ENCODE measurements around the gene SORCS2. TPM values are rescaled to one million over a fixed set of nuclear protein-coding genes. Genes with fewer than 3 reads are reported as not detected.

SORCS2 gene
- total RNA-seq, 1 experiment from 2014 or later, result 0.06 TPM

GRCh38 chr4:7687006-7687405 lies 494.7 kb downstream of the SORCS2 start:
- intact Hi-C loops (cut with micrococcal nuclease; ENCODE audit: unreplicated experiment), result no loop called here
- ChIA-PET POLR2A (ENCODE audit: low non-redundant PET) (no interaction called here), CTCF (no interaction called here)
- no peak for DNase-seq (ENCODE audit: low spot score)
- no peaks in the 10 kb centered on the region for H3K27me3 ChIP-seq (replicated peaks; ENCODE audit: insufficient read depth, low read depth, low read length, poor library complexity)
- H3K4me3 ChIP-seq (ENCODE audit: low read depth, low read length, poor library complexity, severe bottlenecking), result no peak overlapping the region
- H3K36me3 ChIP-seq (ENCODE audit: insufficient read depth, low read length, poor library complexity, severe bottlenecking), result no peaks in the 10 kb centered on the region
- no TSS peak for BruUV-seq (replicated peaks)
- H3K9me3 ChIP-seq (ENCODE audit: low read depth, low read length, poor library complexity, severe bottlenecking), result no peaks in the 10 kb centered on the region
- H3K4me1 ChIP-seq (ENCODE audit: insufficient read depth, low read length, poor library complexity, severe bottlenecking), result no peaks in the 10 kb centered on the region
- TF ChIP-seq CTCF (conservative IDR thresholded peaks at IDR 0.05; ENCODE audit: low read depth, low read length) (no peak), EZH2 (IDR thresholded peaks at IDR 0.05; ENCODE audit: borderline replicate concordance, low read depth, low read length, poor library complexity, severe bottlenecking) (no peak)
- no peak overlapping the region for H3K27ac ChIP-seq (ENCODE audit: low read depth, low read length, poor library complexity, severe bottlenecking)

DNA sequence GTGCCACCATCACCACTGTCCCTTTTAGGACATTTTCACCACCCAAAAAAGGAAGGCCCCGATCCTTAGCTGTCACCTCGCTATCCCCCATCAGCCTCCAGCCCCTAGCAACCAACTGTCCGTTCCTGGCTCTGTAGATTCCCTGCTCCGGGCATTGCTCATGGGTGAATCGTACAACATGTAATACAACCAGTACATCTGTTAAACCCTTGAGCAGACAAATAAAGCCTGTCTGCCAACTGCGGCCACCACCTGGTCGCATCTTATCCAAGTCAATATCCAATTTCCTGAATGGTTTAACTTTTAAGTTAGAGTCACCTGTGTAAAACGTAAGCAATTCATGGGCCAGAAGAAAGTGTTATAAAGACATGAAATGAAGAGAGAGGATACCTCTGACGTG lies 495.5 kb downstream of the SORCS2 start:
- CTCF ChIA-PET, result no interaction called here
- Histone ChIP-seq H3K9me3 (ENCODE audit: low read depth, low read length, poor library complexity, severe bottlenecking) (no peaks in the 10 kb centered on the region), H3K36me3 (ENCODE audit: insufficient read depth, low read length, poor library complexity, severe bottlenecking) (no peaks in the 10 kb centered on the region), H3K4me1 (ENCODE audit: insufficient read depth, low read length, poor library complexity, severe bottlenecking) (no peaks in the 10 kb centered on the region), H3K4me3 (ENCODE audit: low read depth, low read length, poor library complexity, severe bottlenecking) (no peak overlapping the region), H3K27ac (ENCODE audit: low read depth, low read length, poor library complexity, severe bottlenecking) (no peak overlapping the region), H3K27me3 (replicated peaks; ENCODE audit: insufficient read depth, low read depth, low read length, poor library complexity) (no peaks in the 10 kb centered on the region)
- TF ChIP-seq CTCF (conservative IDR thresholded peaks at IDR 0.05; ENCODE audit: low read depth, low read length), result no peak
- TF ChIP-seq EZH2 (IDR thresholded peaks at IDR 0.05; ENCODE audit: borderline replicate concordance, low read depth, low read length, poor library complexity, severe bottlenecking), result no peak
- intact Hi-C loops (cut with micrococcal nuclease; ENCODE audit: unreplicated experiment), result no loop called here
- no peak for DNase-seq (ENCODE audit: low spot score)
- no TSS peak for BruUV-seq (replicated peaks)
- POLR2A ChIA-PET (ENCODE audit: low non-redundant PET), result no interaction called here

DNA sequence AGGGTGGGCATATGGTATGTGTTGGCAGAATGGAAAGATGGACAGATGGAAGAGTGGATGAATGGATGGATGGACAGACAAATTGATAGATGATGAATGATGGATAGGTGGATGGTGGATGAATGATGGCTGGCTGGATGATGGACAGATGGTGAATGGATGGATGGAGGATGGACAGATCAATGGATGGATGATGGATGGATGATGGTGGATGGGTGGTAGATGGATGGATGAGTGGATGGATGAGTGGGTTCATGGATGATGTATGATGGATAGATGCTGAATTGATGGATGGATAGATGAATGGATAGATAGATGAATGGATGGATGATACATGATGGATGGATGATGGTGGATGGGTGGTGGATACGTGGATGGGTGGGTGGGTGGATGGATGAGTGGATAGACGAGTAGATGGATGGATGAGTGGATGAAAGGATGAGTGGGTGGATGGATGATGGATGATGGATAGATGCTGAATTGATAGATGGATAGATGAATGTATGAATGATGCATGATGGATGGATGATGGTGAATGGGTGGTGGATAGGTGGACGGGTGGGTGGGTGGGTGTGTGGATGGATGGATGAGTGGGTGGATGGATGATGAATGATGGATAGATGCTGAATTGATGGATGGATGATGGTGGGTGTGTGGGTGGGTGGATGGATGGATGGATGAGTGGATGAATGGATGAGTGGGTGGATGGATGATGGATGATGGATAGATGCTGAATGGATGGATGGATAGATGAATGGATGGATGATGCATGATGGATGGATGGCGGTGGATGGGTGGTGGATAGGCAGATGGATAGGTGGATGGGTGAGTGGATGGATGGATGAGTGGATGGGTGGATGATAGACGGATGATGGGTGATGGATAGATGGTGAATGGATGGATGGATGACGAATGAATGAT lies 497.7 kb downstream of the SORCS2 start:
- no peaks in the 10 kb centered on the region for H3K27me3 ChIP-seq (replicated peaks; ENCODE audit: insufficient read depth, low read depth, low read length, poor library complexity)
- CTCF ChIA-PET, result no interaction called here
- POLR2A ChIA-PET (ENCODE audit: low non-redundant PET), result no interaction called here
- H3K27ac ChIP-seq (ENCODE audit: low read depth, low read length, poor library complexity, severe bottlenecking), result no peak overlapping the region
- no peak overlapping the region for H3K4me3 ChIP-seq (ENCODE audit: low read depth, low read length, poor library complexity, severe bottlenecking)
- H3K4me1 ChIP-seq (ENCODE audit: insufficient read depth, low read length, poor library complexity, severe bottlenecking), result no peaks in the 10 kb centered on the region
- no peaks in the 10 kb centered on the region for H3K36me3 ChIP-seq (ENCODE audit: insufficient read depth, low read length, poor library complexity, severe bottlenecking)
- TF ChIP-seq EZH2 (IDR thresholded peaks at IDR 0.05; ENCODE audit: borderline replicate concordance, low read depth, low read length, poor library complexity, severe bottlenecking), result no peak
- no peak for TF ChIP-seq CTCF (conservative IDR thresholded peaks at IDR 0.05; ENCODE audit: low read depth, low read length)
- intact Hi-C loops (cut with micrococcal nuclease; ENCODE audit: unreplicated experiment), result no loop called here
- no peak for DNase-seq (ENCODE audit: low spot score)
- no TSS peak for BruUV-seq (replicated peaks)
- no peaks in the 10 kb centered on the region for H3K9me3 ChIP-seq (ENCODE audit: low read depth, low read length, poor library complexity, severe bottlenecking)

Measured in A673 (cell line).